A673 (cell line): ENCODE results near the gene STXBP4. TPM values are rescaled to one million over a fixed set of nuclear protein-coding genes. Genes with fewer than 3 reads are reported as not detected.

ENCODE experiments used
- BruUV-seq: library from RNA; stranded (reverse); fragments of 400-500 nt; replicated peaks from 2 replicates; lab custom pipeline; 2021; lab: Mats Ljungman, UMichigan
- CTCF ChIA-PET: fragments of 300-600 bp; sonication (Branson Sonifier 250); formaldehyde crosslinking; loops from one replicate; lab custom pipeline; 2022; ENCODE audit warnings: antibody characterized with exemption; lab: Charles Lee
- POLR2A ChIA-PET: fragments of 300-600 bp; sonication (Branson Sonifier 250); formaldehyde crosslinking; loops from one replicate; lab custom pipeline; 2022; ENCODE audit warnings: antibody characterized with exemption; ENCODE audit not compliant: low non-redundant PET; lab: Charles Lee
- DNase-seq: peaks from one replicate; pipeline ENCODE4 v3.0.0-alpha.2; 2015; ENCODE audit warnings: low spot score
- H3K27ac ChIP-seq: fragments of 200-600 bp; sonication (generic); 2 replicates; pipeline ENCODE4 v1.5.1; 2016; ENCODE audit warnings: mixed run types, low read depth, mild to moderate bottlenecking, mixed read lengths, antibody characterized with exemption, low read length; ENCODE audit not compliant: poor library complexity, severe bottlenecking
- H3K27me3 ChIP-seq: fragments of 200-600 bp; sonication (generic); replicated peaks from 2 replicates; pipeline ENCODE4 v1.6.1; 2017; ENCODE audit warnings: mixed run types, low read depth, mild to moderate bottlenecking, mixed read lengths, antibody characterized with exemption, low read length; ENCODE audit not compliant: insufficient read depth, poor library complexity
- H3K36me3 ChIP-seq: fragments of 200-600 bp; sonication (generic); 2 replicates; pipeline ENCODE4 v1.6.1; 2016; ENCODE audit warnings: mixed run types, mild to moderate bottlenecking, mixed read lengths, antibody characterized with exemption, low read length; ENCODE audit not compliant: insufficient read depth, poor library complexity, severe bottlenecking
- H3K4me1 ChIP-seq: fragments of 200-600 bp; sonication (generic); 2 replicates; pipeline ENCODE4 v1.6.1; 2017; ENCODE audit warnings: mixed run types, mild to moderate bottlenecking, mixed read lengths, antibody characterized with exemption, low read length; ENCODE audit not compliant: insufficient read depth, poor library complexity, severe bottlenecking
- H3K4me3 ChIP-seq: fragments of 200-600 bp; sonication (generic); 2 replicates; pipeline ENCODE4 v1.5.1; 2016; ENCODE audit warnings: low read depth, mixed run types, mild to moderate bottlenecking, mixed read lengths, low read length; ENCODE audit not compliant: poor library complexity, severe bottlenecking
- H3K9me3 ChIP-seq: fragments of 200-600 bp; sonication (generic); 2 replicates; pipeline ENCODE4 v1.6.1; 2016; ENCODE audit warnings: mixed run types, low read depth, mild to moderate bottlenecking, mixed read lengths, antibody characterized with exemption, low read length; ENCODE audit not compliant: poor library complexity, severe bottlenecking
- EZH2 ChIP-seq: fragments of 200-600 bp; sonication (generic); IDR thresholded peaks from 2 replicates; pipeline ENCODE4 v1.6.1; 2017; ENCODE audit warnings: borderline replicate concordance, low read depth, mild to moderate bottlenecking, mixed read lengths, antibody characterized with exemption, low read length; ENCODE audit not compliant: poor library complexity, severe bottlenecking
- intact Hi-C: fragments of 100-400 bp; cut with micrococcal nuclease; formaldehyde crosslinking; loops from one replicate; pipeline ENCODE4 v1.10.0; 2022; ENCODE audit not compliant: unreplicated experiment
- total RNA-seq: library from RNA; stranded (reverse); gene quantifications from 2 replicates; pipeline ENCODE4 v1.2.3, GENCODE V29; 2021
- TF ChIP-seq, protein P1 (sequence below): fragments of 300-800, 200-600 bp; sonication (generic); conservative IDR thresholded peaks from 2 replicates; pipeline ENCODE4 v1.5.1; 2017; ENCODE audit warnings: low read depth, mild to moderate bottlenecking, antibody characterized with exemption, low read length, moderate library complexity, mixed read lengths

Gene STXBP4
- total RNA-seq, 1 experiment from 2014 or later = 24.2 TPM

- no TSS peak for BruUV-seq
- intact Hi-C loops = no loop called here
- Histone ChIP-seq H3K4me3 (no peak overlapping the region), H3K4me1 (peaks cover 52% of the 10 kb centered on the region), H3K27ac (no peak overlapping the region), H3K27me3 (no peaks in the 10 kb centered on the region), H3K36me3 (peaks cover 9% of the 10 kb centered on the region), H3K9me3 (peaks cover 12% of the 10 kb centered on the region)
- DNase-seq = no peak
- ChIA-PET CTCF (no interaction called here), POLR2A (interaction anchor here (0.7 kb wide), 1 partner anchor 178 kb away, joined by 3 read pairs; no protein-coding TSS in a partner anchor)
- no peak for TF ChIP-seq EZH2
- TF ChIP-seq, protein P1, sequence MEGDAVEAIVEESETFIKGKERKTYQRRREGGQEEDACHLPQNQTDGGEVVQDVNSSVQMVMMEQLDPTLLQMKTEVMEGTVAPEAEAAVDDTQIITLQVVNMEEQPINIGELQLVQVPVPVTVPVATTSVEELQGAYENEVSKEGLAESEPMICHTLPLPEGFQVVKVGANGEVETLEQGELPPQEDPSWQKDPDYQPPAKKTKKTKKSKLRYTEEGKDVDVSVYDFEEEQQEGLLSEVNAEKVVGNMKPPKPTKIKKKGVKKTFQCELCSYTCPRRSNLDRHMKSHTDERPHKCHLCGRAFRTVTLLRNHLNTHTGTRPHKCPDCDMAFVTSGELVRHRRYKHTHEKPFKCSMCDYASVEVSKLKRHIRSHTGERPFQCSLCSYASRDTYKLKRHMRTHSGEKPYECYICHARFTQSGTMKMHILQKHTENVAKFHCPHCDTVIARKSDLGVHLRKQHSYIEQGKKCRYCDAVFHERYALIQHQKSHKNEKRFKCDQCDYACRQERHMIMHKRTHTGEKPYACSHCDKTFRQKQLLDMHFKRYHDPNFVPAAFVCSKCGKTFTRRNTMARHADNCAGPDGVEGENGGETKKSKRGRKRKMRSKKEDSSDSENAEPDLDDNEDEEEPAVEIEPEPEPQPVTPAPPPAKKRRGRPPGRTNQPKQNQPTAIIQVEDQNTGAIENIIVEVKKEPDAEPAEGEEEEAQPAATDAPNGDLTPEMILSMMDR = no peak
These were observed 204.0 kb downstream of the STXBP4 start for GRCh38 chr17:55172612-55173011.

GRCh38 chr17:55174133-55174532, 205.6 kb downstream of the STXBP4 start:
- POLR2A ChIA-PET = no interaction called here
- BruUV-seq = no TSS peak
- H3K9me3 ChIP-seq = peaks cover 12% of the 10 kb centered on the region
- DNase-seq = no peak
- peaks cover 42% of the 10 kb centered on the region for H3K4me1 ChIP-seq
- H3K36me3 ChIP-seq = peaks cover 9% of the 10 kb centered on the region
- H3K27ac ChIP-seq = no peak overlapping the region
- CTCF ChIA-PET = no interaction called here
- intact Hi-C loops = no loop called here
- no peaks in the 10 kb centered on the region for H3K27me3 ChIP-seq
- H3K4me3 ChIP-seq = no peak overlapping the region
- TF ChIP-seq EZH2 = no peak
- TF ChIP-seq, protein P1 = no peak

DNA sequence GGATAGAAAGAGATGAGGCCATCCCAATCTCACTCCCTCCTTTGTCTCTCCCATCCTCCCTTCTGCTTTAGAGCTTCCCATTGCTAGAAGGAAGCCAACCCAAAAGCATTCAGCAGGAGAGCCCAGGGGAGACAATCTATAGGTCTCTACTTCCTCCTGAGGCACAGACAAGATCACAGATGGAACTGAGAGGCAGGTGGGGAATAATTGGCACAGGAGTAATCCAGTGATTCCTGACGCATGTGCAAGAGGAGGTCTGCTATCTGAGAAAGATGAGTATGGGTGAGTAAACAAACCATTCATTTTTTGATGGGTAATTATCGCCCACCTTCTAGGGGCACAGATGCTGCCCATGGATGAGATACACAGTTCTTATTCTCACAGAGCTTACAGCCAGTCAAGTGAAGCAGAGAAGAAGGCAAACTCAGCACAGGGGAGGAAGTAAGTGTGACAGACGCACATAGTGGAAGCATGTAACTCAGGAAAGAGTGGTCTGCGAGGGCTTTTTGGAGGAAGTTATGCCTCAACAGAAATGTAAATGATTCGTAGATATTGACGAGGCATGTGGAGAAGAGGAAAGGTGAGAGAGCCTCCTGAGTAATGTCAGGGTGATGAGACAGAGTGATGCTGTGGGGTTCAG, 207.3 kb downstream of the STXBP4 start:
- Histone ChIP-seq H3K9me3 (peaks cover 12% of the 10 kb centered on the region), H3K27me3 (no peaks in the 10 kb centered on the region), H3K27ac (no peak overlapping the region), H3K36me3 (peaks cover 9% of the 10 kb centered on the region), H3K4me3 (no peak overlapping the region), H3K4me1 (peaks cover 28% of the 10 kb centered on the region)
- ChIA-PET POLR2A (no interaction called here), CTCF (no interaction called here)
- no peak for DNase-seq
- TF ChIP-seq EZH2 = no peak
- TF ChIP-seq, protein P1 = no peak
- BruUV-seq = no TSS peak
- intact Hi-C loops = no loop called here
